Tibial artery (tissue), 4 donors: Measurements from ENCODE around the gene ZC3H11A.
"Not testable (repeated sequence)": the region's sequence is repeated elsewhere in the genome, so short reads cannot be mapped to it uniquely, and the experiment has no call there.

ENCODE experiments used
- DNase-seq, 2 donors: peaks; one replicate each; pipeline ENCODE4 v3.0.0-alpha.2; 2019
- H3K27ac ChIP-seq, 2 donors: fragments of 200-600 bp; sonication (generic) in 1 of 2; 1 replicate in 1 of 2; 2 replicates in 1 of 2; pipeline ENCODE4 v1.5.1; 2018 to 2019; ENCODE audit warnings: mild to moderate bottlenecking in 1 of 2
- H3K27me3 ChIP-seq, 2 donors: fragments of 200-600 bp; sonication (generic) in 1 of 2; one replicate each; pipeline versions ENCODE4 v1.5.1 to v1.6.0; 2016 to 2019
- H3K36me3 ChIP-seq, 3 donors: fragments of 200-600 bp; sonication (generic) in 2 of 3; one replicate each; pipeline ENCODE4 v1.5.1; 2016 to 2019; ENCODE audit warnings: mild to moderate bottlenecking in 2 of 3
- H3K4me1 ChIP-seq, 4 donors: fragments of 200-600 bp; sonication (generic) in 2 of 4; 1 replicate in 3 of 4; 2 replicates in 1 of 4; pipeline ENCODE4 v1.5.1; 2016 to 2019
- H3K4me3 ChIP-seq, 2 donors: fragments of 200-600 bp; sonication (generic) in 1 of 2; 1 replicate in 1 of 2; 2 replicates in 1 of 2; pipeline ENCODE4 v1.5.1; 2018 to 2019; ENCODE audit warnings: mild to moderate bottlenecking in 2 of 2
- H3K9me3 ChIP-seq, 3 donors: fragments of 200-600 bp; sonication (generic) in 1 of 3; one replicate each; pipeline ENCODE4 v1.5.1; 2016 to 2019
- CTCF ChIP-seq, 2 experiments: fragments of 200-600 bp in 1 of 2; fragments of 450-650 bp in 1 of 2; IDR thresholded peaks; one replicate each; pipeline ENCODE4 v1.5.1; 2017 to 2019; ENCODE audit warnings: antibody characterized with exemption in 2 of 2, mild to moderate bottlenecking in 1 of 2, moderate library complexity in 1 of 2
- intact Hi-C: fragments of 100-400 bp; cut with DNase I; formaldehyde crosslinking; loops from one replicate; pipeline ENCODE4 v1.15.0; 2023; ENCODE audit warnings: low total_unique reads

ZC3H11A gene

GRCh38 chr1:203795441-203796235 lies at the start of gene ZC3H11A, which contains the start of gene ZBED6:
TSS of gene ZC3H11A (plus strand) at chr1:203795623. CDS start at chr1:203817071, 21,448 bp downstream.
TSS of gene ZBED6 (plus strand) at chr1:203795623. CDS start at chr1:203797523, 1,900 bp downstream.
- peak within 1 kb of the TSS; percentile 88 to 91 for H3K4me3 ChIP-seq
- H3K9me3 ChIP-seq = no peaks in the 10 kb centered on the region
- peak within 1 kb of the TSS; percentile 98 to 99 for H3K27ac ChIP-seq
- H3K27me3 ChIP-seq = no peaks in the 10 kb centered on the region
- TF ChIP-seq CTCF (IDR thresholded peaks at IDR 0.05) = peak in 1 of 2 experiments; percentile 13
- peaks cover 9 to 48% (median 25%) of the 10 kb centered on the region in 4 donors for H3K4me1 ChIP-seq
- no peaks in the 10 kb centered on the region for H3K36me3 ChIP-seq
- intact Hi-C loops = no loop called here
- peak; percentile 99 for DNase-seq

GRCh38 chr1:203746281-203746680 lies 49.1 kb upstream of the ZC3H11A start:
- no peak for TF ChIP-seq CTCF (IDR thresholded peaks at IDR 0.05)
- Histone ChIP-seq H3K4me3 (no peak overlapping the region), H3K36me3 (peaks cover 0 to 3% (median 2%) of the 10 kb centered on the region in 3 donors), H3K27ac (no peak overlapping the region), H3K9me3 (no peaks in the 10 kb centered on the region), H3K27me3 (no peaks in the 10 kb centered on the region), H3K4me1 (peaks cover 0 to 24% (median 11%) of the 10 kb centered on the region in 4 donors)
- DNase-seq = no peak
- intact Hi-C loops = no loop called here

GRCh38 chr1:203751051-203751450 lies 44.4 kb upstream of the ZC3H11A start:
- Histone ChIP-seq H3K9me3 (no peaks in the 10 kb centered on the region), H3K27me3 (no peaks in the 10 kb centered on the region), H3K4me1 (no peaks in the 10 kb centered on the region), H3K36me3 (no peaks in the 10 kb centered on the region), H3K27ac (no peak overlapping the region), H3K4me3 (no peak overlapping the region)
- intact Hi-C loops = no loop called here
- TF ChIP-seq CTCF (IDR thresholded peaks at IDR 0.05) = no peak
- no peak for DNase-seq

- H3K27me3 ChIP-seq, intact Hi-C loops, H3K9me3 ChIP-seq, H3K4me1 ChIP-seq, DNase-seq, H3K4me3 ChIP-seq, H3K36me3 ChIP-seq, H3K27ac ChIP-seq: not testable (repeated sequence)
Observed at GRCh38 chr1:203751618-203752361, 43.6 kb upstream of the ZC3H11A start.

GRCh38 chr1:203754455-203754864 lies 41.0 kb upstream of the ZC3H11A start:
- TF ChIP-seq CTCF (IDR thresholded peaks at IDR 0.05) = no peak
- intact Hi-C loops = no loop called here
- Histone ChIP-seq H3K4me1 (no peaks in the 10 kb centered on the region), H3K9me3 (no peaks in the 10 kb centered on the region), H3K27me3 (no peaks in the 10 kb centered on the region), H3K36me3 (no peaks in the 10 kb centered on the region), H3K27ac (no peak overlapping the region), H3K4me3 (no peak overlapping the region)
- no peak for DNase-seq

- DNase-seq = no peak
- TF ChIP-seq CTCF (IDR thresholded peaks at IDR 0.05) = no peak
- Histone ChIP-seq H3K27me3 (no peaks in the 10 kb centered on the region), H3K4me1 (no peaks in the 10 kb centered on the region), H3K4me3 (no peak overlapping the region), H3K27ac (no peak overlapping the region), H3K36me3 (no peaks in the 10 kb centered on the region), H3K9me3 (no peaks in the 10 kb centered on the region)
- intact Hi-C loops = no loop called here
Observed at GRCh38 chr1:203756036-203756435, 39.4 kb upstream of the ZC3H11A start.

- H3K27me3 ChIP-seq, H3K27ac ChIP-seq, H3K4me1 ChIP-seq, H3K4me3 ChIP-seq, H3K36me3 ChIP-seq, DNase-seq, intact Hi-C loops, H3K9me3 ChIP-seq: not testable (repeated sequence)
Observed at GRCh38 chr1:203758749-203759148, 36.7 kb upstream of the ZC3H11A start.
